ENCODE data around the gene DUS1L.

DNA sequence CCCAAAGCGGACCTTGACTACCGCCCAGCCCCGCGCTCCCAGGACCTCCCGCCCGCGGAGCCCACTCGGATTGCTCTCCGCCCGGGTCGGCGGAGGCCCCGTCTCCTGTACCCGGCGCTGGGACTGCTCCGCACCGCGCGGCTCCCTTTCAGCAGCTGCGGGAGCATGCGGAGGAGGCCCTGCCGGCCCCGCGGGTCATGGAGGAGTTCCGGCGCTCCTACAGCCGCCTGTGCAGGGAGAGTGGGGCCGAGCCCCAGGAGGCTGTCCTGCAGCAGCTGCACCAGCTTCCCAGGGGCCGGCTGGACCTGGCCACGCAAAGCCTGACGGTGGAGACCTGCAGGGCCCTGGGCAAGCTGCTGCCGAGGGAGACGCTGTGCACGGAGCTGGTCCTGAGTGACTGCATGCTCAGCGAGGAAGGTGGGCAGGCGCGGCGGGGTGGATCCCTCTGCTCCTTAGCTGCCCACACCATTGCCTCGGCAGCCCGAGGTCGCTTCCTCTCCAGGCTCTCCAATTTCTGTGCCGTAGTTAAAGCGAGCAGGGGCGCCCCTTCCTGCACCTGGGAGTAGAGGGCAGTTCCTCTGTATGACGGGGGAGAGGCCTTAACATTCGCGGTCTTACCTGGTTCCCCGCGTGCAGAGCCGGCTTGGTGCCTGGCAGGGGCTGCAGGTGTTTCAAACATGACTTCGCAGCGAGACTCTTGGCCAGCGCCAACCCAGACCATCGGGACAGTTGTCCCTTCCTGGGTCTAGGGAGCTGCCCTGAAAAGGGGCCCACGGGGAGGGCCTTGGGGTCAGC, 42.0 kb downstream of the DUS1L start:
- TF ChIP-seq, protein P1, sequence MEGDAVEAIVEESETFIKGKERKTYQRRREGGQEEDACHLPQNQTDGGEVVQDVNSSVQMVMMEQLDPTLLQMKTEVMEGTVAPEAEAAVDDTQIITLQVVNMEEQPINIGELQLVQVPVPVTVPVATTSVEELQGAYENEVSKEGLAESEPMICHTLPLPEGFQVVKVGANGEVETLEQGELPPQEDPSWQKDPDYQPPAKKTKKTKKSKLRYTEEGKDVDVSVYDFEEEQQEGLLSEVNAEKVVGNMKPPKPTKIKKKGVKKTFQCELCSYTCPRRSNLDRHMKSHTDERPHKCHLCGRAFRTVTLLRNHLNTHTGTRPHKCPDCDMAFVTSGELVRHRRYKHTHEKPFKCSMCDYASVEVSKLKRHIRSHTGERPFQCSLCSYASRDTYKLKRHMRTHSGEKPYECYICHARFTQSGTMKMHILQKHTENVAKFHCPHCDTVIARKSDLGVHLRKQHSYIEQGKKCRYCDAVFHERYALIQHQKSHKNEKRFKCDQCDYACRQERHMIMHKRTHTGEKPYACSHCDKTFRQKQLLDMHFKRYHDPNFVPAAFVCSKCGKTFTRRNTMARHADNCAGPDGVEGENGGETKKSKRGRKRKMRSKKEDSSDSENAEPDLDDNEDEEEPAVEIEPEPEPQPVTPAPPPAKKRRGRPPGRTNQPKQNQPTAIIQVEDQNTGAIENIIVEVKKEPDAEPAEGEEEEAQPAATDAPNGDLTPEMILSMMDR (IDR thresholded peaks at IDR 0.05 in 2 of 3, conservative IDR thresholded peaks at IDR 0.05 in 1 of 3; ENCODE audit: borderline replicate concordance in 1 of 3, insufficient read depth in 1 of 3, low read depth in 2 of 3, low read length in 2 of 3): no peak
- TF ChIP-seq POLR2AphosphoS5 (IDR thresholded peaks at IDR 0.05; ENCODE audit: low read depth, low read length) (no peak), EZH2 (IDR thresholded peaks at IDR 0.05) (no peak), SIN3A (IDR thresholded peaks at IDR 0.05; ENCODE audit: low read depth) (no peak), ZNF274 (IDR thresholded peaks at IDR 0.05; ENCODE audit: low read depth, low read length) (no peak), SRF (IDR thresholded peaks at IDR 0.05; ENCODE audit: low read depth) (no peak), POLR2A (IDR thresholded peaks at IDR 0.05; ENCODE audit: borderline replicate concordance, extremely low read depth, insufficient read depth, insufficient read length) (no peak), ZFX (IDR thresholded peaks at IDR 0.05) (peak; percentile 86; the same call in 1 of the 2 replicates), EZH2phosphoT487 (IDR thresholded peaks at IDR 0.05; ENCODE audit: borderline replicate concordance) (no peak), SP1 (IDR thresholded peaks at IDR 0.05; ENCODE audit: low read depth) (no peak)
- TF ChIP-seq, protein P2, sequence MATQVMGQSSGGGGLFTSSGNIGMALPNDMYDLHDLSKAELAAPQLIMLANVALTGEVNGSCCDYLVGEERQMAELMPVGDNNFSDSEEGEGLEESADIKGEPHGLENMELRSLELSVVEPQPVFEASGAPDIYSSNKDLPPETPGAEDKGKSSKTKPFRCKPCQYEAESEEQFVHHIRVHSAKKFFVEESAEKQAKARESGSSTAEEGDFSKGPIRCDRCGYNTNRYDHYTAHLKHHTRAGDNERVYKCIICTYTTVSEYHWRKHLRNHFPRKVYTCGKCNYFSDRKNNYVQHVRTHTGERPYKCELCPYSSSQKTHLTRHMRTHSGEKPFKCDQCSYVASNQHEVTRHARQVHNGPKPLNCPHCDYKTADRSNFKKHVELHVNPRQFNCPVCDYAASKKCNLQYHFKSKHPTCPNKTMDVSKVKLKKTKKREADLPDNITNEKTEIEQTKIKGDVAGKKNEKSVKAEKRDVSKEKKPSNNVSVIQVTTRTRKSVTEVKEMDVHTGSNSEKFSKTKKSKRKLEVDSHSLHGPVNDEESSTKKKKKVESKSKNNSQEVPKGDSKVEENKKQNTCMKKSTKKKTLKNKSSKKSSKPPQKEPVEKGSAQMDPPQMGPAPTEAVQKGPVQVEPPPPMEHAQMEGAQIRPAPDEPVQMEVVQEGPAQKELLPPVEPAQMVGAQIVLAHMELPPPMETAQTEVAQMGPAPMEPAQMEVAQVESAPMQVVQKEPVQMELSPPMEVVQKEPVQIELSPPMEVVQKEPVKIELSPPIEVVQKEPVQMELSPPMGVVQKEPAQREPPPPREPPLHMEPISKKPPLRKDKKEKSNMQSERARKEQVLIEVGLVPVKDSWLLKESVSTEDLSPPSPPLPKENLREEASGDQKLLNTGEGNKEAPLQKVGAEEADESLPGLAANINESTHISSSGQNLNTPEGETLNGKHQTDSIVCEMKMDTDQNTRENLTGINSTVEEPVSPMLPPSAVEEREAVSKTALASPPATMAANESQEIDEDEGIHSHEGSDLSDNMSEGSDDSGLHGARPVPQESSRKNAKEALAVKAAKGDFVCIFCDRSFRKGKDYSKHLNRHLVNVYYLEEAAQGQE (IDR thresholded peaks at IDR 0.05; ENCODE audit: low read depth): no peak
